Liver (tissue), 3 donors: Measurements from ENCODE around the gene ZNF232.
"Not testable (repeated sequence)": the region's sequence is repeated elsewhere in the genome, so short reads cannot be mapped to it uniquely, and the experiment has no call there.

Experiments used
- GABPA ChIP-seq, 2 donors: IDR thresholded peaks in 1 of 2; conservative IDR thresholded peaks in 1 of 2; 2 replicates each; pipeline ENCODE4 v1.6.1; 2016; ENCODE audit warnings: antibody characterized with exemption in 2 of 2, mild to moderate bottlenecking in 1 of 2, moderate library complexity in 1 of 2
- SP1 ChIP-seq: IDR thresholded peaks from 2 replicates; pipeline ENCODE4 v1.6.1; 2018; ENCODE audit warnings: antibody characterized with exemption, mild to moderate bottlenecking
- YY1 ChIP-seq: IDR thresholded peaks from 2 replicates; pipeline ENCODE4 v1.6.1; 2016; ENCODE audit warnings: antibody characterized with exemption, mild to moderate bottlenecking
- TF ChIP-seq, protein P1 (sequence below): fragments of 150-350 bp; IDR thresholded peaks from 2 replicates; pipeline ENCODE4 v1.5.1; 2017; ENCODE audit warnings: improper control_type of control experiment, low read depth, low read length; ENCODE audit not compliant: missing input control
- donor health status: healthy.
- donor health status: healthy.

DNA sequence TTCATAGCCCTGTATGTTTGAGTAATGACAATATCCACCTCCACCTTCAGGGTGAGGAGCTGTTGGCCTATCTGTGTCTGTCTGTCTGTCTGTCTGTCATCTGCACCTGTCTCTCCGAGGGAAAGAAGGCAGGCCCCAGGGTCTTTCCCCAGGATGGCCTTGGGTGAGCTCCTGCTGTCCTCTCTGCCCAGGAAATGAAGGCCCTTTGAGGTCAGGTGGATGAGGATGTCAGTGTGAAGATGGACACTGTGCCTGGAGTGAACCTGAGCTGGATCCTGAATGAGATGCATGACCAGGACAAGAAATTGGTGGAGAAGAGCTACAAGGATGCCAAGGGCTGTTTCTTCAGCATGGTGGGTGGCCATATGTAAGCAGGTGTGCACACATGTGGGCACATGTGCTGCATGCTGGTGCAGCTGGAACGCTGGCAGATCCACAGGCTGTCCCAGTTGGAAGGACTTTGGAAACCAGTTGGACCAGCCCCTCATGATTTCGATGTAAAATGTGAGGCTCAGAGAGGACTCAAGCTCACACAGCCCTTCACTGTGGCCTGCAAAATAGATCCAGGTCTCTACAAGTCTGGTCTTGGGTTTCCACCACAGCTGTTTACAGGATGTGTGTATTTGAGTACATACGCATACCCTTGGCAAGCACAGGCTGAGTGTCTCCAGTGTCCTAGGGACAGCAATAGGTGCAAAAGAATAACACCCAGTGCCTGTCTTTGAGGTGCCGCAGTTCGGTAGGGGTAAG lies 8.9 kb upstream of the ZNF232 start:
- TF ChIP-seq, protein P1, sequence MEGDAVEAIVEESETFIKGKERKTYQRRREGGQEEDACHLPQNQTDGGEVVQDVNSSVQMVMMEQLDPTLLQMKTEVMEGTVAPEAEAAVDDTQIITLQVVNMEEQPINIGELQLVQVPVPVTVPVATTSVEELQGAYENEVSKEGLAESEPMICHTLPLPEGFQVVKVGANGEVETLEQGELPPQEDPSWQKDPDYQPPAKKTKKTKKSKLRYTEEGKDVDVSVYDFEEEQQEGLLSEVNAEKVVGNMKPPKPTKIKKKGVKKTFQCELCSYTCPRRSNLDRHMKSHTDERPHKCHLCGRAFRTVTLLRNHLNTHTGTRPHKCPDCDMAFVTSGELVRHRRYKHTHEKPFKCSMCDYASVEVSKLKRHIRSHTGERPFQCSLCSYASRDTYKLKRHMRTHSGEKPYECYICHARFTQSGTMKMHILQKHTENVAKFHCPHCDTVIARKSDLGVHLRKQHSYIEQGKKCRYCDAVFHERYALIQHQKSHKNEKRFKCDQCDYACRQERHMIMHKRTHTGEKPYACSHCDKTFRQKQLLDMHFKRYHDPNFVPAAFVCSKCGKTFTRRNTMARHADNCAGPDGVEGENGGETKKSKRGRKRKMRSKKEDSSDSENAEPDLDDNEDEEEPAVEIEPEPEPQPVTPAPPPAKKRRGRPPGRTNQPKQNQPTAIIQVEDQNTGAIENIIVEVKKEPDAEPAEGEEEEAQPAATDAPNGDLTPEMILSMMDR, result not testable (repeated sequence)
- TF ChIP-seq GABPA (IDR thresholded peaks at IDR 0.05 in 1 of 2, conservative IDR thresholded peaks at IDR 0.05 in 1 of 2); SP1; YY1: not testable (repeated sequence)
